GM18870 (cell line): ENCODE results near the gene PLEKHG2.
"Not testable (repeated sequence)": the region's sequence is repeated elsewhere in the genome, so short reads cannot be mapped to it uniquely, and the experiment has no call there.

ENCODE experiments used
- ATAC-seq: cut with Tn5 transposase; IDR thresholded peaks from one replicate; pipeline ENCODE4 v1.9.1; 2021; ENCODE audit warnings: moderate library complexity; ENCODE audit not compliant: unreplicated experiment

PLEKHG2 gene, protein sequence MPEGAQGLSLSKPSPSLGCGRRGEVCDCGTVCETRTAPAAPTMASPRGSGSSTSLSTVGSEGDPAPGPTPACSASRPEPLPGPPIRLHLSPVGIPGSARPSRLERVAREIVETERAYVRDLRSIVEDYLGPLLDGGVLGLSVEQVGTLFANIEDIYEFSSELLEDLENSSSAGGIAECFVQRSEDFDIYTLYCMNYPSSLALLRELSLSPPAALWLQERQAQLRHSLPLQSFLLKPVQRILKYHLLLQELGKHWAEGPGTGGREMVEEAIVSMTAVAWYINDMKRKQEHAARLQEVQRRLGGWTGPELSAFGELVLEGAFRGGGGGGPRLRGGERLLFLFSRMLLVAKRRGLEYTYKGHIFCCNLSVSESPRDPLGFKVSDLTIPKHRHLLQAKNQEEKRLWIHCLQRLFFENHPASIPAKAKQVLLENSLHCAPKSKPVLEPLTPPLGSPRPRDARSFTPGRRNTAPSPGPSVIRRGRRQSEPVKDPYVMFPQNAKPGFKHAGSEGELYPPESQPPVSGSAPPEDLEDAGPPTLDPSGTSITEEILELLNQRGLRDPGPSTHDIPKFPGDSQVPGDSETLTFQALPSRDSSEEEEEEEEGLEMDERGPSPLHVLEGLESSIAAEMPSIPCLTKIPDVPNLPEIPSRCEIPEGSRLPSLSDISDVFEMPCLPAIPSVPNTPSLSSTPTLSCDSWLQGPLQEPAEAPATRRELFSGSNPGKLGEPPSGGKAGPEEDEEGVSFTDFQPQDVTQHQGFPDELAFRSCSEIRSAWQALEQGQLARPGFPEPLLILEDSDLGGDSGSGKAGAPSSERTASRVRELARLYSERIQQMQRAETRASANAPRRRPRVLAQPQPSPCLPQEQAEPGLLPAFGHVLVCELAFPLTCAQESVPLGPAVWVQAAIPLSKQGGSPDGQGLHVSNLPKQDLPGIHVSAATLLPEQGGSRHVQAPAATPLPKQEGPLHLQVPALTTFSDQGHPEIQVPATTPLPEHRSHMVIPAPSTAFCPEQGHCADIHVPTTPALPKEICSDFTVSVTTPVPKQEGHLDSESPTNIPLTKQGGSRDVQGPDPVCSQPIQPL (N-terminal part only)

DNA sequence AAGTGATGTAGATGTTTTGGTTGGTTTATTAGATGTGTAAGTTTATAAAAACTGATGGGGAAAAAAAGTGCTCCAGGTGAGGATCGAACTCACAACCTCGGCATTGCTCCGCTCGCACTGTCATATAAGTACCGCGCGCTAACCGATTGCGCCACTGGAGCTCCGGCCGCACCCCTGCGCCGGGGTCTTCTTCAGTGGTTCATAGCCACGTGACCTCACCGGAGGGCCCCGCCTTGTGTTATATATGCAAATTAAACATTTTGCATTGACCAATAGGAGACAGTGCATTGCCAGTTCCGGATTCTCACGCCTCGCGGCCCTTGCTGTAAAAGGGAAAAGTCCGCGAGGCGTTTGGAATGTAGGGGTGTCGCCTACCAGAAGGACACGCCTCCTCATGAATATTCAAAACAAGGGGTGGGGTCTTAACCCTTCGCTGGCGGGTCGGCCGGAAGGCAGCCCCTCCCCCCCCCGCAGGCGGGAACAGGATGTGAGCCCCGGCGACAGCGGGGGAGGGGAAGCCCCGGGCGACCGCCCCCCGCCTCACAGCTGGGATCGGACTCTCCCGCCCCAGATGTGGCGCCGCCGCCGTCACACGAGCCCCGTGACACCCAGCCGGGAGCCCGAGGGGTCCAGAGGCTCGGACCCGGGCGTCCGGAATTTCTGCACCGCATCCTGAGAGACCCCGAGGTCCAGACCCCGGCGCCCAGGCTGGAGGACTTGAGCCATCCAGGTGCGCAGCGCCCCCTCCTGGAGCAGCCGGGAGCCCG is at the start of gene PLEKHG2:
Gene PLEKHG2, plus strand, starts transcription at position 570 of the 767 bp plus-strand sequence. CDS start 1,418 bp downstream, outside the sequence.
- peak; percentile 62 for ATAC-seq

DNA sequence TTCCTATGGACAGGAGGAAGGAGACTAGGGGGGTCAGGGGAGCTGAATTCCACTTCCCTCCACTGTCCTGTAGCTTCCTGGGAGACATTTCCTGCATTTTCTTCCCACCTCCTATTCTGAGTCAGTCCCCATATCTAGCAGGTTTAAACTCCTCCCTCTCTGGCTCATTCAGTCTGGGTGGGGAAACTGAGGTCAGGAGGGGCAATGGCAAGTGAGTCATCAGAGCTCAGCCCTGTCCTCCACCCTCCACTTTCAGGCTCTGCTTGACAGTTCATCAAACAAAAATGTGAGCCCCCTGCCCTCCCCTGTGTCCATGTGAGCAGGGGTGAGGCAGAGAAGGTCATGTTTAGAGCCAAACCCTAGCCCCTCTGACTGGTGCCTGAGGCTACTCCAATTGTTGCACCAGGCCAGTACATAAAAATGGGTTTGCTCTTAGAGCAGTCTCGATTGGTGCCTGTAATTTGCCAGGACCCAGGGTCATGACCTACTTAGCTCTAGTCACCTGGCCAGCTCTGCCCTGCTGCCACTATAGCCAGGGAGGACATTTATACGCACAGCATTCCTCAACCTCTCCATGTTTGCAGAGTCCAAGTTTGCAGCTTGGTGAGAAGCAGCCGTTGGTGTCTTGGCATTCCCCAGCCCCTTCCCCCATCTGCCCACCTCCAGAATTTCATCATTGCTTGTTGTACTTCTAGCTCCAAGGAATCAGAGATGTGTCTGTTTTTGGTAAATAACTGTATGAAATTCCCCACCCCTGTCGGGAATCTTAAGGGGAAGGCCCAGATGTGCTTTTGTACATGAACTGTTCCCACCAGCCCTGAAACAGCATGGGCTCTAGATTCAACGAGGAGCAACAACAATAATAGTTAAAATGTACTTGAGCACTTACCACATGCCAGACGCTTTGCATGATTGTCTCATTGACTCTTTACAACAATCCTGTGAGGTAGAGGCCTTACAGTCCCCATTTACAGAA is 49.5 kb upstream of the PLEKHG2 start:
- ATAC-seq, result no peak

DNA sequence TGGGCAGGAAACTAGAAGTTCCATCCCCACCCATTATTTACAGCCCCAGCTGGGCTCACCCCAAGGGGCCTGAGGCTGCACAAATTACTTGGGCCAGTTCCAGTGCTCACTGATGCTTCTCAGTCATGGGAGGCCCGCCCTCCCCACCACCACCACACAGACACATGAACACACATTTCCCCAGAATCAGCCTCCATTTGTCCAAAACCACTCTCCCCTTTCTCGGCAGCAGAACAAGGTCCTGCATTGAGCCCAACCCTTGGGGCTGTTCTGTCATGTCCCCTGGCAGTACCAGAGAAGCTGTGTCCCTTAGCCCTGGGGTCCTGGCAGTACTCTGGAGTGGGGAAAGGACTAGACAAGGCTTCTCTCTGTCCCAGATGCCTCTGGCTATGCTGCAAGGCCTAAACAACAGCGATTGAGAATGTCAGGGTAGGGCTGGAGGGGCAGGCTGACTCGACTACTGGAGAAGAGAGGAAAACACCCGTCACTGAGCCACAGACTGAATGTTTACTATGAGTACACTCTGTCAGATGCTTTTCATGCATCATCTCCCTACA is 48.5 kb upstream of the PLEKHG2 start:
- ATAC-seq, result no peak

DNA sequence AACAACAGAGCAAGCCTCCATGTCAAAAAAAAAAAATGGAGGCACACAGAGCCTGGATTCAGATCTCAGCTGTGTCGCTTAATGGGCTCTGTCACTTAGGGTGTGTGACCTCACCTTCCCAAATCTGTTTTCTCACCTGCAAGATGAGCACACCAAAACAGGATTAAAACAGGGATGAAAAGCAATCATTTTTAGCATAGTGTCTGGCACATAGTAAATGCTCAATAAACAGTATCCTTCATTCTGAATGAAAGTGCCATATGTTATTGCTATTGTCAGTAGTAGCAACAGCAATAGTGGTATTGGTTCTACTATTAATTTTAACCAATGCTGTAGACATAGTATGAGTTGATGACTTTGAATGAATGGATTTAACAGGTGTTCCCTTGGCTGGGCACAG is 46.9 kb upstream of the PLEKHG2 start:
- no peak for ATAC-seq

DNA sequence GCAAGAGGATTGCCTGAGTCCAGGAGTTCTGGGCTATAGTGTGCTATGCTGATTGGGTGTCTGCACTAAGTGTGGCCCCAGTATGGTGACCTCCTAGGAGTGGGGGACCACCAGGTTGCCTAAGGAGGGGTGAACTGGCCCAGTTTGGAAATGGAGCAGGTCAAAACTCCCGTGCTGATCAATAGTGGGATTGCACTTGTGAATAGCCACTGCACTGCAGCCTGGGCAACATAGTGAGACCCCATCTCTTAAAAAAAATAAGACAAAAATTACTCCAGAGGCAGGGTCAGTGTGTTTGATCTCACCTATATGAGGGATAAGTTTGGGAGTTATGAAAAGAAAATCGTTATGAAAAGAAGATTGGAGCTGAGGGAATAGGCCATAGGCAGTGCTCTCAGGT is 43.3 kb upstream of the PLEKHG2 start:
- no peak for ATAC-seq

DNA sequence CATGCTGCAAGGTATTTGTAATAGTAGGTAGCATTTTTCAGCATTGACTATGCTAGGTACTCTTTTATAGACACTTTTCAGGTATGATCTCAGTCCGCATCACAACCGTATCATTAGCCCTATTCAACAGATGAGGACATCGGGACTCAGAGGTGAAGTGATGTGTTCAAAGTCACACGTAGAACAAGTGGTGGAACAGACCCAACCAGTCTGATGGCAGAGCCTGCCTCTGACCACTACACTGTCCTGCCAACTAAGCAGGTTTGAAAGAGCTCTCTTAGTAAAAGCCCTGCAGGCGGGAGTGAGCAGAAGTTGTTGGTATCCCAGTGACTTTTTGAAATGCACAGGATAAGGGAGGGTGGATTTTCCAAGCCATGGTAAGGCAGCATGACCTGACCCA is 41.7 kb upstream of the PLEKHG2 start:
- no peak for ATAC-seq

DNA sequence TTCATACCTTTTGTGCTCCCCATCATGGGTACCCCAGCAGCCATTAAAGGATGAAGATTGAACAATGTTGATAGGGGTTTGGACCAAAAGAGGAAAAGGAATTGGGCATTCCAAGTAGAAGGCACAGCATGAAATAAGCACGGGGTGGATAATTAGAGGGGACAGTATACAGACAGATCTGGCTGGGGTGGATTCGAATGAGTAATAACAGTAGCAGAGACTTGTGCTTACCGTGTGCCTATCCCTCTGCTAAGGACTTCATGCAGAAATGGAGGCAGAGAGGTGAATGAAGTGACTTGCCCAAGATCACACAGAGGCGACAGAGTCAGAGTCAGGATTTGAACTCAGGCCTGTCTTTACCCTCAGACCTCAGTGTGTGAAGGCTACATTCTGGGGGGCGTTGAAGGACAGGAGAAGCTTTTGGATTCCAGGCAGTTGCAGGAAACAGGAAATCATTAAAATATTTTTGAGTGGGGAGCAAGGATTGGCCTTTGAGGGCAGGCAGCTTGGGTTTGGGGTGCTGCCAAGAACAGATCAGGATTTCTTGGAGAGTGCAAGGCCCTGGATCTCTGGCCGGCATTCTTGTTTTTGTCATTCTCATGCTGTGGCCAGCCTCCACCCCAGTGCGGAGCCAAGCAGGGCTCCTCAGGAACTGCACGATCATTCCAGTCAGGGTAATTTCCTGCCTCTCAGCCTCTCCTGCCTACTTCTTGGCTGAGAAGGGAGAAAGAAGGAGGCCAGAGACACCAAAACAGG is 40.2 kb upstream of the PLEKHG2 start:
- no peak for ATAC-seq

DNA sequence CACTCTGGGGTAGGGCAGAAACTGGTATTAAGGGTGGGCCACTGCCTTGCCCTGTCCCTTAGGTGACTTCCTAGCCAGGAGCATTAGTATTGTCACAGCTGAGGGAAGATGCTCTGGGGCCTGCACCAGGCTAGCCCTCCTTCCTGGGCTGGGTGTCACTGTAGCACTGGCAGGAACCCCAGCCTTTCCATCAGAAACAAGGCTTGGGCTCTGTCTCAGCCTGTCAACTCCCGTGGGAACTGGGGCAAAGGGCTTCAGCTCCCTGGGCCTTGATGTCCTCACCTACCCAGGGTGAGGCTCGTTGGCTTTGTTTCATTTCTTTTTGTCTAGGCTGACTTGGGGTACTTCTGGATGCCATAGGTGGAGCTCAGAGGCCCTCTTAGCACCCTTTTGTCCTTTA is 39.5 kb upstream of the PLEKHG2 start:
- no peak for ATAC-seq

DNA sequence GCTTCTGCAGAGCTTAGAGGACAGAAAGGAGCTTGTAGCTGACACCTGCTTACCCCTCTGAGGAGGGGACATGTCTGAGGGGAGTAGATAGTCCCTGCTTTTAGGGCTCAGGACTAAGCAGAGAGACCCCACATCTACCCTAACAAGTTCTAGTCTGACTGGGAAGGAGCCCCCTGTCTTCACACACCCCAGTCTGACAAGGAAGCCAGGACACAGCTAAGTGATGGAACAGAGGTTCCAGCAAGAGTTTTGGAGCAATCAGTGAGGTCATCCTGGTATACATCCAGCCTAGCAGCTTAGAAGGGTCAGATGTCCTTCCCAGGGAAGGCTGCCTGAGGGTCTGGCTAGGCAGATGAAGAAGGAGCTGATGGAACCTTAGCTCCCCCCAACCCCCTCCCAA is 36.5 kb upstream of the PLEKHG2 start:
- no peak for ATAC-seq

DNA sequence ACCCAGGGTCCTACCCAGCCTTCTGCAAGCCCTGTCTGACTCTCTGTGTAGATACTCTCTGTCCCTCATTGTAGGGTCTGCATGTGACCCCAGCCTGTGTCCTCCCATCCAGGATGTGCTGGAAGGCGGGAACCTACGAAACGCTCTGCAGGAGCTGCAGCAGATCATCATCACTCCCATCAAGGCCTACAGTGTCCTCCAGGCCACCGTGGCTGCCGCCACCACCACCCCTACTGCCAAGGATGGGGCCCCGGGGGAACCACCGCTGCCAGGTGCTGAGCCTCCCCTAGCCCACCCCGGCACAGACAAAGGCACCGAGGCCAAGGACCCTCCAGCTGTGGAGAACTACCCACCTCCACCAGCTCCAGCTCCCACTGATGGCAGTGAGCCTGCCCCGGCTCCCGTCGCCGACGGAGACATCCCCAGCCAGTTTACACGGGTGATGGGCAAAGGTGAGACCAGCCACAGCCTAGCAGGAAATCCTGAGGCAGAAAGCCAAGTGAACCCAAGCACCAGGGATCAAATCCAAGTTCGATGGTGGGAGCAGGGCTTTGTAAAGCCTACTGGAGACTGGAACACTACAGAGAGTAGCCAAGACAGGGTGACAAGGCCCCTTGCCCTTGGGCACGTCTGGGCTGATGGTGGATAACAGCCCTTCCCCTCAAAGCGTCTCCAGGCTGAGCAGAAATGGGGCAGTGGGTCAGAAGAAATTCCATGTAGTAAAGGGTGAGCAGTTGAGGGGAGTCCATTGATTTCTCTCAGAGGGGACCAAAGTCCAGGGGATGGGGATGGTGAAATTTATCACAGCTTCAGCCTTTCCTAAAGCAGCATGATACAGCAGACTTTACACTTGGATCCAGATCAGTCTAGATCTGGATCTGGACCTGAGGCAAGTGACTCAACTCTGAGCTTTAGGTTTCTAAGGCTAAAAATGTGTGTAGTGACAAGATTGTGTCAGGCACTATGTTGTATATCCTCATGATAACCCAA is 34.8 kb upstream of the PLEKHG2 start:
- no peak for ATAC-seq

DNA sequence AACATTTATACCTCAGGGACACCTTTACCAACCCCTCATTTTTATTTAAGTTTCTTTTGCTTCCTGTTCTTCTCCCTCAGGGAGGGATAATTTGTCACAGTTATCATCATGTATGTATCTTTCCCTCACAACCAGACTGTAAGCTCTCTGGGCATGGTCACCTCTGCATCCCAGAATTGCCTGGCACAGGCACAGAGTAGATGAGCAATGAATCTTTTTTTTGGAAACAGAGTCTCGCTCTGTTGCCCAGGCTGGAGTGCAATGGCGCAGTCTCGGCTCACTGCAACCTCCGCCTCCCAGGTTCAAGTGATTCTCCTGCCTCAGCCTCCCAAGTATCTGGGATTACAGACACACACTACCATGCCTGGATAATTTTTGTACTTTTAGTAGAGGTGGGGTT is 33.1 kb upstream of the PLEKHG2 start:
- ATAC-seq, result not testable (repeated sequence)

DNA sequence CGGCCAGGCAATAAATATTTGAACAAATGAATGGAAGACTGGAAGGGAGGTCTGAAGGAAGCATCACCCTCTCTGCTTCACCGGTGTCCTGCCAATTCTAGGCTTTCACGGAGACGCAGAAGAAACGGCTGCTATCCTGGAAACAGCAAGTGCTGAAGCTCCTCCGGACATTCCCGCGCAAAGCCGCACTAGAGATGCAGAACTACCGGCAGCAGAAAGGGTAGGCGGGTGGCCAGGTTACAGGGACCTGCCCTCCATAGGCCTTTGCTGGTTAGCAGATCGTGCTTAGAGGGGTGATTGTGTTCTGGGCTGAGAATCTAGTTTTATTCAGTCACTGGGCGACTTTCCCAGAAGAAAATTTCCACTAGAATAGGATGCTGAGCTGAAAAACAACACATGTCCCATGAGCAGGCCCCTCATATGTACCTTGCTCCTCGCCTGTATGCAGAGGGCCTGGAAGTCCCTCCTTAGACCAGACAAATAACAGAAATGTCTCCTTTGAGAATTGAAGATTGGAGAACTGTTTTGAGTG is 32.5 kb upstream of the PLEKHG2 start:
- ATAC-seq, result no peak

DNA sequence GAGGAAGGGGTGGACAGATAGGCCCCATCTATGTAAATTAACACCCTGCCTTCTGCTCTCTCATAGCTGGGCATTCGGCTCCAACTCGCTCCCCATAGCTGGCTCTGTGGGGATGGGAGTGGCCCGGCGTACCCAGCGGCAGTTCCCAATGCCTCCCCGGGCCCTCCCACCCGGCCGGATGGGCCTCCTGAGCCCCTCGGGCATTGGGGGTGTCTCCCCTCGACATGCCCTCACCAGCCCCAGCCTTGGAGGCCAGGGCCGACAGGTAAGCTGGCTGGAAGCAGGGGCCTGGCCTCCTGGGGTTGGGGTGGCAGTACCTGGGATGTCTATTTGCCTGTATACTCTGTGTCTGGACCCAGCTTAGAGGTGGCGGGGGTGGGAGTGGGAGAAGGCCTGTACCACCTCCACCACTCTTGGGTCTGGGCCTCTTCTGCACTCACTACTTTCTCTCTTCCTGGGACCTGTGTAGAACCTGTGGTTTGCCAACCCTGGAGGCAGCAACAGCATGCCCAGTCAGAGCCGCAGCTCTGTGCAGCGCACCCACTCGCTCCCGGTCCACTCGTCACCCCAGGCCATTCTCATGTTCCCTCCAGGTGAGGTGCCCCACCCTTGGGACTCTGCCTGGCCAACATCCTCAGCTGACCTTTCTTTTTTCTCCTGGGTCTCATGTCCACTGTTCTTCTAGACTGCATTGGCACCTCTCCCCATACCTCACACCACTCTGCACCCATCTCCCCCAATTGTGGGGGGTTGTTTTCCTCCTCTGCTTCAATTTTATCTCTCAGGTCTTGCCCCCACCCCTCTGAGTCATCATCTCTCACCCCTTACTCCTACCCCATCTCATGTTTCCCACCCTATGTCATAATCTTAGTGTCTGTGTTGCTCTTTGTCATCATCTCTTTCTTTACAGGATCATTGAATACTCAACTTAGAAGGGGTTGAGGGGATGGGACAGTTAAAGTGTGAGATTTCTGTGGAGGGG is 31.7 kb upstream of the PLEKHG2 start:
- ATAC-seq, result no peak

DNA sequence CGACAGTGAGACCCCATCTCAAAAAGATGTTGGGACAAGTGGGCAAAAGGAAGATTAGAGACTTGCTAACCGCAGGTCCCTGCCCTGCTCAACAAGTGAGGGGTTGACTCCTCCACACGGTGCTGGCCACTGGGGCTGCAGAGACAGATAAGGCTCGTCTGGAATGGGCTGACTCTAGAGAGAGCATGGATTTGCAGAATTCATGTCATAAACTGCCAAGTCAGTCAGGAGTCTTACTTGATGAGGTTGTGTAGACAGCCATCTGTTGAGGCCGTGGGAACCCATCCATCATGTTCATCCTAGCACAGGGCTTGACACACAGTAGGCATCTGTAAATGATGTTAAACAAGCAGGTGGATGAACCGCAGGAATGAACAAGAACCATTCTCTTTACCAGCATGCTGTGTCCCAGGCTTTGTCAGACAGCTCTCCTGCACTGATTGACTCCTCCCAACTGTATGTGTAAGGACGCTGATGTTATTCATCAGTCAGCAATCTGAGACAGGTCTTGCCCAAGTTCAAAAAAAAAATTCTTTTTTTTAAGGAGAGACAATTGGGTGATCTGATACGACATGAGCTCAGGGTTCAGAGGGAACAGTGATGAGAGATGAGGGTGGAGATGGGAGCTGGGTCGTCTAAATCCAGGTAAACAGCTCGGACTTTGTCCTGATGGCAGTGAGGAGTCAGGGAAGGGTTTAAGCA is 30.4 kb upstream of the PLEKHG2 start:
- no peak for ATAC-seq
